ENCODE data around the gene HMCN1.

- TF ChIP-seq CTCF (conservative IDR thresholded peaks at IDR 0.05 in 1 of 2, IDR thresholded peaks at IDR 0.05 in 1 of 2; ENCODE audit: extremely low read depth in 1 of 2, insufficient read depth in 1 of 2, low read depth in 1 of 2, low read length in 2 of 2) (no peak), EZH2 (IDR thresholded peaks at IDR 0.05; ENCODE audit: borderline replicate concordance, low read length) (no peak)
Observed at GRCh38 chr1:185838111-185838510, 103.9 kb downstream of the HMCN1 start.

Measured in mammary epithelial cell (primary cell).